Transverse colon (tissue), 3 donors: ENCODE measurements around the gene ZMYND19.

Experiments
- POLR2A ChIP-seq: fragments of 450-650 bp; IDR thresholded peaks from one replicate; pipeline ENCODE4 v1.6.1; 2016; ENCODE audit warnings: antibody characterized with exemption, mild to moderate bottlenecking, moderate library complexity
- TF ChIP-seq, protein P1 (sequence below), 5 experiments: fragments of 200-600 bp in 3 of 5; fragments of 450-650 bp in 2 of 5; sonication (generic) in 3 of 5; IDR thresholded peaks; 1 replicate in 2 of 5; 2 replicates in 3 of 5; pipeline ENCODE4 v1.5.1; 2016 to 2017; ENCODE audit warnings: antibody characterized with exemption in 5 of 5, inconsistent platforms in 3 of 5, mild to moderate bottlenecking in 2 of 5, moderate library complexity in 1 of 5

- TF ChIP-seq, protein P1, sequence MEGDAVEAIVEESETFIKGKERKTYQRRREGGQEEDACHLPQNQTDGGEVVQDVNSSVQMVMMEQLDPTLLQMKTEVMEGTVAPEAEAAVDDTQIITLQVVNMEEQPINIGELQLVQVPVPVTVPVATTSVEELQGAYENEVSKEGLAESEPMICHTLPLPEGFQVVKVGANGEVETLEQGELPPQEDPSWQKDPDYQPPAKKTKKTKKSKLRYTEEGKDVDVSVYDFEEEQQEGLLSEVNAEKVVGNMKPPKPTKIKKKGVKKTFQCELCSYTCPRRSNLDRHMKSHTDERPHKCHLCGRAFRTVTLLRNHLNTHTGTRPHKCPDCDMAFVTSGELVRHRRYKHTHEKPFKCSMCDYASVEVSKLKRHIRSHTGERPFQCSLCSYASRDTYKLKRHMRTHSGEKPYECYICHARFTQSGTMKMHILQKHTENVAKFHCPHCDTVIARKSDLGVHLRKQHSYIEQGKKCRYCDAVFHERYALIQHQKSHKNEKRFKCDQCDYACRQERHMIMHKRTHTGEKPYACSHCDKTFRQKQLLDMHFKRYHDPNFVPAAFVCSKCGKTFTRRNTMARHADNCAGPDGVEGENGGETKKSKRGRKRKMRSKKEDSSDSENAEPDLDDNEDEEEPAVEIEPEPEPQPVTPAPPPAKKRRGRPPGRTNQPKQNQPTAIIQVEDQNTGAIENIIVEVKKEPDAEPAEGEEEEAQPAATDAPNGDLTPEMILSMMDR (IDR thresholded peaks at IDR 0.05), result no peak
- no peak for TF ChIP-seq POLR2A
Observed at GRCh38 chr9:137579259-137579604, 11.1 kb downstream of the ZMYND19 start.
